MM.1S (cell line): Measurements from ENCODE around the gene PTPN13.

Experiments used
- CTCF ChIP-seq: fragments of 300-600 bp; sonication (generic); IDR thresholded peaks from 2 replicates; pipeline ENCODE4 v1.5.1; 2016; ENCODE audit warnings: antibody characterized with exemption, low read length, mixed read lengths
- EZH2 ChIP-seq: fragments of 300-600 bp; sonication (generic); optimal IDR thresholded peaks from 2 replicates; pipeline ENCODE3; 2017; ENCODE audit warnings: low read depth, mild to moderate bottlenecking, antibody characterized with exemption, low read length, mixed read lengths
- EZH2phosphoT487 ChIP-seq: fragments of 300-600 bp; sonication (generic); IDR thresholded peaks from 2 replicates; pipeline ENCODE4 v1.6.1; 2018; ENCODE audit warnings: antibody characterized with exemption, low read length

GRCh38 chr4:86831262-86832130, 237.4 kb downstream of the PTPN13 start:
- TF ChIP-seq CTCF, result no peak
- no peak for TF ChIP-seq EZH2
- no peak for TF ChIP-seq EZH2phosphoT487
